Natural killer cell treated with Interleukin-12 subunit alpha and Interleukin-12 subunit beta and Interleukin-15 and Interleukin-18, amount 100 ng/mL, for 72 hours (primary cell): ENCODE results near the gene CPO. TPM values are rescaled to one million over a fixed set of nuclear protein-coding genes. Genes with fewer than 3 reads are reported as not detected.

ENCODE experiments used
- ATAC-seq, 2 donors: fragments of 150-1000 bp; cut with Tn5 transposase in 1 of 2; sonication (Bioruptor Pico), chemical (Tn5 transposase) in 1 of 2; 2 replicates each; pipeline ENCODE4 v1.10.0; 2021
- DNase-seq: peaks from one replicate; pipeline ENCODE4 v3.0.0; 2022; ENCODE audit warnings: low spot score
- H3K27ac Mint-ChIP-seq, 2 donors: 1 replicate in 1 of 2; 2 replicates in 1 of 2; pipeline ENCODE4 v1.8.0; 2022; ENCODE audit warnings: mixed read lengths in 2 of 2, mild to moderate bottlenecking in 1 of 2, moderate library complexity in 1 of 2
- H3K27me3 Mint-ChIP-seq, 2 donors: 1 replicate in 1 of 2; 2 replicates in 1 of 2; pipeline ENCODE4 v1.8.0; 2022; ENCODE audit warnings: mixed read lengths in 2 of 2
- H3K36me3 Mint-ChIP-seq: one replicate; pipeline ENCODE4 v1.8.0; 2022; ENCODE audit warnings: mixed read lengths
- H3K4me1 Mint-ChIP-seq, 2 donors: 1 replicate in 1 of 2; 2 replicates in 1 of 2; pipeline ENCODE4 v1.8.0; 2022; ENCODE audit warnings: low read depth in 2 of 2, mixed read lengths in 2 of 2, mild to moderate bottlenecking in 1 of 2
- H3K4me3 Mint-ChIP-seq: one replicate; pipeline ENCODE4 v1.8.0; 2022; ENCODE audit warnings: mixed read lengths
- H3K9me3 Mint-ChIP-seq: 2 replicates; pipeline ENCODE4 v1.8.0; 2022; ENCODE audit warnings: mixed read lengths
- total RNA-seq, 2 donors: library from RNA; stranded (reverse); gene quantifications; one replicate each; pipeline ENCODE4 v1.2.3, GENCODE V29; 2022

CPO gene
- total RNA-seq, 2 donors from 2014 or later, result not detected

GRCh38 chr2:207008105-207008990, 69.0 kb downstream of the CPO start:
- H3K27me3 Mint-ChIP-seq, result peaks cover 2 to 3% of the 10 kb centered on the region in 2 donors
- no peak overlapping the region for H3K4me3 Mint-ChIP-seq
- H3K27ac Mint-ChIP-seq, result no peak overlapping the region
- H3K4me1 Mint-ChIP-seq, result peaks cover 0 to under 1% of the 10 kb centered on the region in 2 donors
- no peak for DNase-seq
- no peak for ATAC-seq
- H3K36me3 Mint-ChIP-seq, result no peaks in the 10 kb centered on the region
- H3K9me3 Mint-ChIP-seq, result peaks cover 3% of the 10 kb centered on the region

GRCh38 chr2:207012461-207012860, 73.1 kb downstream of the CPO start:
- Mint-ChIP-seq H3K4me3 (no peak overlapping the region), H3K4me1 (peaks cover 0 to 3% of the 10 kb centered on the region in 2 donors), H3K36me3 (no peaks in the 10 kb centered on the region), H3K27me3 (peaks cover 6 to 27% of the 10 kb centered on the region in 2 donors), H3K27ac (no peak overlapping the region), H3K9me3 (peaks cover 2% of the 10 kb centered on the region)
- ATAC-seq (no peak), DNase-seq (no peak)

- ATAC-seq, result no peak
- Mint-ChIP-seq H3K4me3 (no peak overlapping the region), H3K4me1 (peaks cover 0 to 3% of the 10 kb centered on the region in 2 donors), H3K27me3 (peaks cover 20 to 44% of the 10 kb centered on the region in 2 donors), H3K9me3 (peaks cover 5% of the 10 kb centered on the region), H3K36me3 (no peaks in the 10 kb centered on the region), H3K27ac (no peak overlapping the region)
- no peak for DNase-seq
Measured at GRCh38 chr2:207014424-207014823, 75.1 kb downstream of the CPO start.

- Mint-ChIP-seq H3K27ac (no peak overlapping the region), H3K4me3 (no peak overlapping the region), H3K4me1 (peaks cover 0 to 3% of the 10 kb centered on the region in 2 donors), H3K27me3 (peaks cover 20 to 44% of the 10 kb centered on the region in 2 donors), H3K36me3 (no peaks in the 10 kb centered on the region), H3K9me3 (peaks cover 5% of the 10 kb centered on the region)
- DNase-seq (no peak), ATAC-seq (no peak)
Measured at GRCh38 chr2:207015901-207016300, 76.6 kb downstream of the CPO start.

Other genes with a start within 250 kb of the CPO start
- gene DYTN, start 221.1 kb upstream of the CPO start, total RNA-seq, result not detected
- under 1 TPM in 1 of 2 donors, not detected in 1; 0.45 TPM for gene MDH1B, start 174.2 kb upstream of the CPO start, total RNA-seq
- 10 to 100 TPM; 23.7 to 34.6 TPM for gene FASTKD2, start 173.9 kb upstream of the CPO start, total RNA-seq
- gene KLF7, start 226.4 kb downstream of the CPO start, total RNA-seq, result 10 to 100 TPM; 13.3 to 49.1 TPM